GM23338 (cell line): Measurements from ENCODE around the gene CCL18. TPM values are rescaled to one million over a fixed set of nuclear protein-coding genes. Genes with fewer than 3 reads are reported as not detected.
A peak's percentile ranks its signal among the peaks of the same experiment; 100 is the strongest.
"Not testable (repeated sequence)": the region's sequence is repeated elsewhere in the genome, so short reads cannot be mapped to it uniquely, and the experiment has no call there.

ENCODE experiments used
- ATAC-seq: fragments of 200-7000 bp; cut with Tn5 transposase; 3 replicates; pipeline ENCODE4 v1.9.1; 2020
- DNase-seq: peaks from one replicate; pipeline ENCODE4 v3.0.0-alpha.2; 2015; ENCODE audit warnings: low spot score
- H2AFZ ChIP-seq: fragments of 200-600 bp; sonication (generic); 2 replicates; pipeline ENCODE4 v1.8.0; 2016; ENCODE audit warnings: antibody characterized with exemption, mild to moderate bottlenecking, moderate library complexity
- H3F3A ChIP-seq: fragments of 200-600 bp; sonication (generic); replicated peaks from 2 replicates; pipeline ENCODE4 v1.8.0; 2017; ENCODE audit warnings: antibody characterized with exemption, mixed run types, low read depth
- H3K27ac ChIP-seq: fragments of 200-600 bp; sonication (generic); 2 replicates; pipeline ENCODE4 v1.6.1; 2016; ENCODE audit warnings: low read depth
- H3K27me3 ChIP-seq: fragments of 200-600 bp; sonication (generic); 2 replicates; pipeline ENCODE4 v1.8.0; 2016; ENCODE audit warnings: mild to moderate bottlenecking, mixed run types, moderate library complexity; ENCODE audit not compliant: insufficient read depth
- H3K36me3 ChIP-seq: fragments of 200-600 bp; sonication (generic); 2 replicates; pipeline ENCODE4 v1.8.0; 2016; ENCODE audit warnings: mild to moderate bottlenecking; ENCODE audit not compliant: insufficient read depth
- H3K4me1 ChIP-seq: fragments of 200-600 bp; sonication (generic); 2 replicates; pipeline ENCODE4 v1.8.0; 2016; ENCODE audit warnings: mild to moderate bottlenecking, moderate library complexity; ENCODE audit not compliant: insufficient read depth
- H3K4me2 ChIP-seq: fragments of 200-600 bp; sonication (generic); 2 replicates; pipeline ENCODE4 v1.7.1; 2017; ENCODE audit warnings: mixed run types
- H3K4me3 ChIP-seq: fragments of 200-600 bp; sonication (generic); 2 replicates; pipeline ENCODE4 v1.6.1; 2016; ENCODE audit warnings: mixed run types
- H3K79me2 ChIP-seq: fragments of 200-600 bp; sonication (generic); replicated peaks from 2 replicates; pipeline ENCODE4 v1.8.0; 2017; ENCODE audit warnings: mild to moderate bottlenecking; ENCODE audit not compliant: insufficient read depth
- H3K9me2 ChIP-seq: fragments of 200-600 bp; sonication (generic); 2 replicates; pipeline ENCODE4 v1.8.0; 2017; ENCODE audit not compliant: insufficient read depth
- H4K20me1 ChIP-seq: fragments of 200-600 bp; sonication (generic); replicated peaks from 2 replicates; pipeline ENCODE4 v1.8.0; 2017; ENCODE audit warnings: mild to moderate bottlenecking; ENCODE audit not compliant: insufficient read depth
- H3K27ac Mint-ChIP-seq: 2 replicates; pipeline ENCODE4 v1.8.0; 2020; ENCODE audit warnings: inconsistent platforms, mild to moderate bottlenecking, moderate library complexity, mixed read lengths
- H3K27me3 Mint-ChIP-seq: 3 replicates; pipeline ENCODE4 v1.8.0; 2022; ENCODE audit warnings: low read depth, mild to moderate bottlenecking, moderate library complexity, mixed read lengths, inconsistent platforms; ENCODE audit not compliant: insufficient read depth, poor library complexity
- H3K36me3 Mint-ChIP-seq: 3 replicates; pipeline ENCODE4 v1.8.0; 2021; ENCODE audit warnings: low read depth, mild to moderate bottlenecking, inconsistent platforms, moderate library complexity, mixed read lengths
- H3K4me1 Mint-ChIP-seq: 3 replicates; pipeline ENCODE4 v1.8.0; 2020; ENCODE audit warnings: mild to moderate bottlenecking, inconsistent platforms, mixed read lengths
- H3K4me3 Mint-ChIP-seq: 3 replicates; pipeline ENCODE4 v1.8.0; 2021; ENCODE audit warnings: moderate library complexity, mild to moderate bottlenecking, inconsistent platforms, mixed read lengths
- H3K9me3 Mint-ChIP-seq: 3 replicates; pipeline ENCODE4 v1.8.0; 2020; ENCODE audit warnings: moderate library complexity, mild to moderate bottlenecking, inconsistent platforms, mixed read lengths
- CREB1 ChIP-seq: fragments of 250-450 bp; sonication (Bioruptor Pico); IDR thresholded peaks from 2 replicates; pipeline ENCODE4 v1.5.0; 2020; ENCODE audit warnings: low read depth, mild to moderate bottlenecking, moderate library complexity
- ETS1 ChIP-seq: IDR thresholded peaks from 2 replicates; pipeline ENCODE4 v1.6.1; 2016; ENCODE audit warnings: antibody characterized with exemption
- EZH2 ChIP-seq: fragments of 200-600 bp; sonication (generic); IDR thresholded peaks from one replicate; pipeline ENCODE4 v1.8.0; 2017; ENCODE audit warnings: antibody characterized with exemption, mild to moderate bottlenecking, low read depth; ENCODE audit not compliant: unreplicated experiment
- JUNB ChIP-seq: IDR thresholded peaks from one replicate; pipeline ENCODE4 v1.6.1; 2016; ENCODE audit warnings: antibody characterized with exemption; ENCODE audit not compliant: unreplicated experiment
- NANOG ChIP-seq: IDR thresholded peaks from 2 replicates; pipeline ENCODE4 v1.6.1; 2016; ENCODE audit warnings: antibody characterized with exemption, borderline replicate concordance
- POLR2AphosphoS5 ChIP-seq: IDR thresholded peaks from 2 replicates; pipeline ENCODE4 v1.6.1; 2016; ENCODE audit warnings: antibody characterized with exemption, low read depth
- polyA plus RNA-seq: library from polyadenylated mRNA; unstranded; fragments of >200 nt; fragmentation: Nextera tagmentation; extraction: Ambion mirVana; gene quantifications from 2 replicates; pipeline ENCODE4 v1.2.1, GENCODE V29; 2016
- total RNA-seq: library from RNA; depleted of rRNA; stranded (reverse); fragments of >200 nt; shearing (Covaris generic); gene quantifications from 2 replicates; pipeline ENCODE4 v1.2.3, GENCODE V29; 2014
- TF ChIP-seq, protein P1 (sequence below): fragments of 250-450 bp; sonication (Bioruptor Pico); IDR thresholded peaks from 2 replicates; pipeline ENCODE4 v1.5.0; 2020; ENCODE audit warnings: mild to moderate bottlenecking, moderate library complexity

Gene CCL18
- total and polyA plus RNA-seq, 2 experiments from 2014 or later = not detected

- no peak for TF ChIP-seq POLR2AphosphoS5
Observed at GRCh38 chr17:36086791-36087190, 22.7 kb downstream of the CCL18 start (continued).

- H3K36me3 Mint-ChIP-seq, H3K4me3 Mint-ChIP-seq, H3K4me2 ChIP-seq, H3K27me3 ChIP-seq, H4K20me1 ChIP-seq, H3K79me2 ChIP-seq, H3K27ac Mint-ChIP-seq, H3K27ac ChIP-seq, H3K9me3 Mint-ChIP-seq, H3K27me3 Mint-ChIP-seq, H3K4me3 ChIP-seq, ATAC-seq, H3K36me3 ChIP-seq, DNase-seq, H2AFZ ChIP-seq, H3K9me2 ChIP-seq, H3F3A ChIP-seq: not testable (repeated sequence)
- H3K4me1 Mint-ChIP-seq = peaks cover 19% of the 10 kb centered on the region
- H3K4me1 ChIP-seq = peaks cover 15% of the 10 kb centered on the region; the same call in 1 of the 2 replicates
Observed at GRCh38 chr17:36087471-36087870, 23.4 kb downstream of the CCL18 start.

DNA sequence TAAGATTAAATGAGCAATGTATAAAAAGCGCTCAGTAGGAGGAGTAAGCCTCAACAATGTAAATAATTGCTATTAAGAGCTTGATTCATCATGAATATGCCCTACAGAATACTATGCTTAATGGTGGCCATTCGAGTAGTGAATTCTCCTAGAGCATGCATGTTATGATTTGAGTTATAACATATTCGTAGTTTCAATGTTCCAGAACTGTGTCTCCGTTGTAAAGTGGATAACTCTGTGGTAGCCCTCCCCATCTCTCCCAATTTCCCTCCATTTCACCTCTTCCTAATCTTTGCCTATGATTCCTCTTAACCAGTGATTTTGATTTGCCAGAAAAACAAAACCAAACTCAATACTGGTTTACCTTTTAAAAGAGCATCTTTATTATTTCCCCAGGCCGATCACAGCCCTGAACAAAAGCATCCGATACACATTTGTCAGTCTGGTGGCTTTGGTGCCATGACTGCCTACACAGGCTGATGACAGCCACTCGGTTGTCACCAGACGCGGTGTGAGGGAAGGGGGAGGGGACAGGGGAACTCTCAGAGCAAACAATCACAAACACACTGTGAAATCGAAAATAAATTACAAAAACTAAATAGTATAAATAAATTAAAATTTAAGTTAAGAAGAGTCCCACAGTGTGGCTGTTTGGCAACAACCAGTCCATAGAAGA, 24.0 kb downstream of the CCL18 start:
- not testable (repeated sequence) for H3K9me2 ChIP-seq, H3F3A ChIP-seq, H3K9me3 Mint-ChIP-seq, ATAC-seq, H4K20me1 ChIP-seq, H3K27ac Mint-ChIP-seq, H3K27me3 Mint-ChIP-seq, H3K36me3 ChIP-seq, DNase-seq, H3K4me3 ChIP-seq, H3K4me2 ChIP-seq, H3K27me3 ChIP-seq, H3K4me3 Mint-ChIP-seq, H3K27ac ChIP-seq, H2AFZ ChIP-seq, H3K36me3 Mint-ChIP-seq, H3K79me2 ChIP-seq
- H3K4me1 Mint-ChIP-seq = peaks cover 19% of the 10 kb centered on the region
- H3K4me1 ChIP-seq = peaks cover 15% of the 10 kb centered on the region; the same call in 1 of the 2 replicates

DNA sequence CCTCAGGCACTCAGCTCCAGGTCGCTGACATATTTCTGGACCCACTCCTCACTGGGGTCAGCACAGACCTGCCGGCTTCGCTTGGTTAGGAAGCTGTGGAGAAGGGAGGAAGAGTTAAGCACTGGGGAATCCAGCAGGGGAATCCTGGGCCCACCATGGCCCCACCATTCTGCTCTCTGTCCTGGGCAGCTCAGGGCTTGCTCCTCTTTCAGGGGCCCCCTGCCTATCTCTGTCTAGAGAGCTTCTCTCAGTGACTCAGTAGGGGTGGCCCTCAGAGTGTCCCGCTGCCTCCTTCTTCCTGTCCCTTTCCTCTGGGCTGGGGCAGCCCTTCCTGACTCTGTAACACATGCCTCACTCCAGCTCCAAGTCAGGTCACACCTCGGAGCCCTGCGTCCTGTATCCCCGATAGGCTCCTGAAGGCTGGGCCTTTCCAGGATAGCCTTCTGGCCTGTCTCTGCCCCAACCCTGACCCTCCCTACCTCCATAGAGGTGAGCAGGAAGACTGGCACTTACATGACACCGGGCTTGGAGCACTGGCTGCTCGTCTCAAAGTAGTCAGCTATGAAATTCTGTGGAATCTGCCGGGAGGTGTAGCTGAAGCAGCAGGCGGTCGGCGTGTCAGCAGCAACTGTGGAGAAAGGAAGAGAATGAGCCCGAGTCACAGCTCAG, 24.7 kb downstream of the CCL18 start:
- H3K27me3 ChIP-seq = no peaks in the 10 kb centered on the region
- H3K4me2 ChIP-seq = no peak overlapping the region
- ATAC-seq (no peak), DNase-seq (no peak)
- Mint-ChIP-seq H3K36me3 (no peaks in the 10 kb centered on the region), H3K27me3 (peaks cover 5% of the 10 kb centered on the region), H3K27ac (no peak overlapping the region), H3K9me3 (no peaks in the 10 kb centered on the region), H3K4me3 (no peak overlapping the region), H3K4me1 (peaks cover 19% of the 10 kb centered on the region)
- H3F3A ChIP-seq = no peaks in the 10 kb centered on the region
- H3K4me1 ChIP-seq = peaks cover 15% of the 10 kb centered on the region; the same call in 1 of the 2 replicates
- H3K4me3 ChIP-seq = no peak overlapping the region
- H2AFZ ChIP-seq = 0 out of 2 replicates have a peak overlapping the region, but pooled peaks have one; percentile 43
- no peaks in the 10 kb centered on the region for H3K36me3 ChIP-seq
- H3K9me2 ChIP-seq = no peaks in the 10 kb centered on the region
- H4K20me1 ChIP-seq = no peaks in the 10 kb centered on the region
- H3K79me2 ChIP-seq = no peaks in the 10 kb centered on the region
- H3K27ac ChIP-seq = no peak overlapping the region
- no peak for TF ChIP-seq CREB1 (CRISPR knock-in tag)
- no peak for TF ChIP-seq ETS1
- no peak for TF ChIP-seq POLR2AphosphoS5
- no peak for TF ChIP-seq JUNB
- no peak for TF ChIP-seq NANOG
- TF ChIP-seq, protein P1, sequence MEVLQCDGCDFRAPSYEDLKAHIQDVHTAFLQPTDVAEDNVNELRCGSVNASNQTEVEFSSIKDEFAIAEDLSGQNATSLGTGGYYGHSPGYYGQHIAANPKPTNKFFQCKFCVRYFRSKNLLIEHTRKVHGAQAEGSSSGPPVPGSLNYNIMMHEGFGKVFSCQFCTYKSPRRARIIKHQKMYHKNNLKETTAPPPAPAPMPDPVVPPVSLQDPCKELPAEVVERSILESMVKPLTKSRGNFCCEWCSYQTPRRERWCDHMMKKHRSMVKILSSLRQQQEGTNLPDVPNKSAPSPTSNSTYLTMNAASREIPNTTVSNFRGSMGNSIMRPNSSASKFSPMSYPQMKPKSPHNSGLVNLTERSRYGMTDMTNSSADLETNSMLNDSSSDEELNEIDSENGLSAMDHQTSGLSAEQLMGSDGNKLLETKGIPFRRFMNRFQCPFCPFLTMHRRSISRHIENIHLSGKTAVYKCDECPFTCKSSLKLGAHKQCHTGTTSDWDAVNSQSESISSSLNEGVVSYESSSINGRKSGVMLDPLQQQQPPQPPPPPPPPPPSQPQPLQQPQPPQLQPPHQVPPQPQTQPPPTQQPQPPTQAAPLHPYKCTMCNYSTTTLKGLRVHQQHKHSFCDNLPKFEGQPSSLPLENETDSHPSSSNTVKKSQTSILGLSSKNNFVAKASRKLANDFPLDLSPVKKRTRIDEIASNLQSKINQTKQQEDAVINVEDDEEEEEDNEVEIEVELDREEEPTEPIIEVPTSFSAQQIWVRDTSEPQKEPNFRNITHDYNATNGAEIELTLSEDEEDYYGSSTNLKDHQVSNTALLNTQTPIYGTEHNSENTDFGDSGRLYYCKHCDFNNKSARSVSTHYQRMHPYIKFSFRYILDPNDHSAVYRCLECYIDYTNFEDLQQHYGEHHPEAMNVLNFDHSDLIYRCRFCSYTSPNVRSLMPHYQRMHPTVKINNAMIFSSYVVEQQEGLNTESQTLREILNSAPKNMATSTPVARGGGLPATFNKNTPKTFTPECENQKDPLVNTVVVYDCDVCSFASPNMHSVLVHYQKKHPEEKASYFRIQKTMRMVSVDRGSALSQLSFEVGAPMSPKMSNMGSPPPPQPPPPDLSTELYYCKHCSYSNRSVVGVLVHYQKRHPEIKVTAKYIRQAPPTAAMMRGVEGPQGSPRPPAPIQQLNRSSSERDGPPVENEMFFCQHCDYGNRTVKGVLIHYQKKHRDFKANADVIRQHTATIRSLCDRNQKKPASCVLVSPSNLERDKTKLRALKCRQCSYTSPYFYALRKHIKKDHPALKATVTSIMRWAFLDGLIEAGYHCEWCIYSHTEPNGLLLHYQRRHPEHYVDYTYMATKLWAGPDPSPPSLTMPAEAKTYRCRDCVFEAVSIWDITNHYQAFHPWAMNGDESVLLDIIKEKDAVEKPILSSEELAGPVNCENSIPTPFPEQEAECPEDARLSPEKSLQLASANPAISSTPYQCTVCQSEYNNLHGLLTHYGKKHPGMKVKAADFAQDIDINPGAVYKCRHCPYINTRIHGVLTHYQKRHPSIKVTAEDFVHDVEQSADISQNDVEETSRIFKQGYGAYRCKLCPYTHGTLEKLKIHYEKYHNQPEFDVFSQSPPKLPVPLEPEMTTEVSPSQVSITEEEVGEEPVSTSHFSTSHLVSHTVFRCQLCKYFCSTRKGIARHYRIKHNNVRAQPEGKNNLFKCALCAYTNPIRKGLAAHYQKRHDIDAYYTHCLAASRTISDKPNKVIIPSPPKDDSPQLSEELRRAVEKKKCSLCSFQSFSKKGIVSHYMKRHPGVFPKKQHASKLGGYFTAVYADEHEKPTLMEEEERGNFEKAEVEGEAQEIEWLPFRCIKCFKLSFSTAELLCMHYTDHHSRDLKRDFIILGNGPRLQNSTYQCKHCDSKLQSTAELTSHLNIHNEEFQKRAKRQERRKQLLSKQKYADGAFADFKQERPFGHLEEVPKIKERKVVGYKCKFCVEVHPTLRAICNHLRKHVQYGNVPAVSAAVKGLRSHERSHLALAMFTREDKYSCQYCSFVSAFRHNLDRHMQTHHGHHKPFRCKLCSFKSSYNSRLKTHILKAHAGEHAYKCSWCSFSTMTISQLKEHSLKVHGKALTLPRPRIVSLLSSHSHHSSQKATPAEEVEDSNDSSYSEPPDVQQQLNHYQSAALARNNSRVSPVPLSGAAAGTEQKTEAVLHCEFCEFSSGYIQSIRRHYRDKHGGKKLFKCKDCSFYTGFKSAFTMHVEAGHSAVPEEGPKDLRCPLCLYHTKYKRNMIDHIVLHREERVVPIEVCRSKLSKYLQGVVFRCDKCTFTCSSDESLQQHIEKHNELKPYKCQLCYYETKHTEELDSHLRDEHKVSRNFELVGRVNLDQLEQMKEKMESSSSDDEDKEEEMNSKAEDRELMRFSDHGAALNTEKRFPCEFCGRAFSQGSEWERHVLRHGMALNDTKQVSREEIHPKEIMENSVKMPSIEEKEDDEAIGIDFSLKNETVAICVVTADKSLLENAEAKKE (CRISPR knock-in tag) = no peak
- TF ChIP-seq EZH2 = no peak
